D721Med (cell line): ENCODE measurements around the gene CHD3.

Source experiments
- DNase-seq: peaks from one replicate; pipeline ENCODE4 v3.0.0; 2011; ENCODE audit warnings: low spot score; ENCODE audit not compliant: insufficient read length
- FAIRE-seq: peaks from 2 replicates; lab custom pipeline; 2011; peaks lifted over from hg19 to GRCh38; lab: Jason Lieb, UNC
- CTCF ChIP-seq: IDR thresholded peaks from 2 replicates; pipeline ENCODE4 v1.5.1; 2012; ENCODE audit warnings: mild to moderate bottlenecking, control low read depth; ENCODE audit not compliant: insufficient read depth; ENCODE audit errors: missing control alignments

CHD3 gene

DNA sequence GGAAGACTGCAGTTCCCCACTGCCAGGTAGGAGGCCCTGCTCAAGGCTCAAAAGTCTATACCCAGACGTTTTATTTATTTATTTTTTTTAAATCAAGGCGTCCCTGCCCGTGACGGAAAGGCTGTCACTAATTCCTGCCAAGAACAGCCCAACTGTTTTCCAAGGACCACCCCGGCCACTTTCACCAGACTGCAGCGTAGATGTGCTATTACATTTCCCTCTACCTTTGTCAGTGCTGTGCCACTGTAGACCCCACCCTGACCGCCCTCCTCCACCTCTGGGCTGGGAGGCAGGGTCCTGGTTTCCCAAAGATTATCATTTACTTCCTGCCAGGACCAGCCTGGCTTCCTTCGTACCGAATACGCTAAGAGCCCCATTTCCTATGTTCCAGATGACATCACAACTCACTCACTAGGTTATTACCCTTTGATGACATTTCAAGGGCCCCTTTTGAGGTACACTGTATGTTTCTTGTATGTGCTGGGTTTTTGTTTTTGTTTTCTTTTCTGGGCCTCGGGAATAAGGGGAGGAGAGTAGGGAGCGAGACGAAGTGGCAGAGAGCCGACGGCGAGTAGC, 33.8 kb downstream of the CHD3 start:
- DNase-seq (no peak), FAIRE-seq (no peak)

DNA sequence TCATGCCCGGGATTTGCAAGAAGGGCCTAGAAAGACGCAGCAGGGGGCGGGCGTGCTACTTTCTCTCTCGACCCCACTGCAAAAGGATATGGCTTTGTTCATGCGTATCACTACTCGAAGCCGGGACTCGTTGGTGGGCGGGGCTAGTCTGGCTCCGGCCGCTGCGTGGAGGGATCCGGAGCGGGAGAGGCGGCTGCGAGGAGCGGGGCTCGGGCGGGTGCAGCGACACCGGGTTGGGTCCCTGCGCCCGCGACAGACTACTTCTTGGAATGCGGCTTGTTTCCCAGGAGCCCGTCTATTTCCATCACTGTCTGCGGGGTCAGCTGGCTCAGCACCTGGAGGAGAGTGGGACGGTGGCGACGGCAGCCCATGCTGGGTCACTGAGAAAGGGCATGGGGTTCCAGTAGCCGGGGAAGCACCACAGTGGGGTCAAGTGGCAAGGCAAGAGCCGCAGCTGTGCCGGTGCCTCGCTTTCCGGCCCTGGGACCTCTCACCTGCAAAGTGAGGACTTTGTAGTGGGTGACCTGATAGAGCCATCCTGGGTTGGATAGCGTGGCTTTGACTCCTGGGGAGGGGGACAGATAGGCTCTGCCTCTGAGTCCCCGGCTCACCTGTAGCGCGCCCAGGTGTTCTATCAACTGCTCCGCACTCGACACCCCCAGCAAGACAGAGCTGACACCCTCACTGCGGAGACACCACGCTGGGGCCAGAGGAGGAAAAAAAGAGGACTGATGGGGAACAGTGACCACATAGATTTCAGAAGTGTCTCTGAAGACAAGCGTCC, 34.4 kb downstream of the CHD3 start:
- FAIRE-seq (no peak), DNase-seq (no peak)
- no peak for TF ChIP-seq CTCF

More for the DNA sequence above, 33.8 kb downstream of the CHD3 start:
- no peak for TF ChIP-seq CTCF

DNA sequence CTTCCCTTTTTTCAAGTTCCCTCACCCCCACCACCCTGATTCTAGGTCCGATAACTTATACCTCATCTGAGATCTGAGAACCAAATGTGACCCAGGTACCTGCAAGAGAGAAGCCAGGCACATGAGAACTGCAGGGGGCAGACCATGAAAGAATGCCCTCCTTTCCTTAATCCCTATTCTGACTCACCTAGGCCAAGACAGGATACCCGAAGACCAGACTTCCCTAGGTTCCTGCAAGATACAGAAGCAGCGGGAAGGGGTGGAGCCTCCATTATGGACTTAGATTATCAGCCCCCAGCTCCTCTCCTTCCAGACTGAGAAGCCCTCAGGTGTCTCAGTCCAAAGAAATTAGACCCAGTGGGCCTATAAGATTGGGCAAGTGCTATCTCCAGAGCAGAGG, 39.0 kb downstream of the CHD3 start:
- TF ChIP-seq CTCF, result no peak
- no peak for DNase-seq
- no peak for FAIRE-seq

- FAIRE-seq (no peak), DNase-seq (peak; percentile 83)
- TF ChIP-seq CTCF, result no peak
Observed at GRCh38 chr17:7929158-7930023, 40.8 kb downstream of the CHD3 start, which contains the start of gene KCNAB3. TSS of gene KCNAB3 (minus strand) at chr17:7929856. CDS start at chr17:7929435, 421 bp downstream.

GRCh38 chr17:7930841-7931631, 42.4 kb downstream of the CHD3 start:
- TF ChIP-seq CTCF, result no peak
- no peak for DNase-seq
- FAIRE-seq, result no peak

- DNase-seq (peak; percentile 98), FAIRE-seq (no peak)
- no peak for TF ChIP-seq CTCF
Observed at GRCh38 chr17:7931709-7932482, 43.3 kb downstream of the CHD3 start, which contains the start of the genes CNTROB and TRAPPC1. TSS of gene CNTROB (plus strand) at chr17:7932206. CDS start at chr17:7933080, 874 bp downstream. TSS of gene TRAPPC1 (minus strand) at chr17:7931946. CDS start at chr17:7931829, 117 bp downstream.
